Stimulated activated naive CD8-positive, alpha-beta T cell treated with anti-CD3 and anti-CD28 coated beads, Interleukin-15, amount 100 ng/mL, for 72 hours (primary cell): Measurements from ENCODE around the gene SPAG6.

ENCODE experiments used
- ATAC-seq: fragments of 150-1000 bp; cut with Tn5 transposase; 2 replicates; pipeline ENCODE4 v1.10.0; 2021; ENCODE audit warnings: mild to moderate bottlenecking, moderate library complexity
- DNase-seq, 2 donors: peaks; one replicate each; pipeline ENCODE4 v3.0.0; 2021 to 2022
- H3K27ac Mint-ChIP-seq, 2 donors: one replicate each; pipeline ENCODE4 v1.8.0; 2022; ENCODE audit warnings: mild to moderate bottlenecking in 2 of 2, mixed read lengths in 2 of 2, moderate library complexity in 2 of 2
- H3K27me3 Mint-ChIP-seq: one replicate; pipeline ENCODE4 v1.8.0; 2022; ENCODE audit warnings: mixed read lengths
- H3K4me1 Mint-ChIP-seq: one replicate; pipeline ENCODE4 v1.8.0; 2022; ENCODE audit warnings: mild to moderate bottlenecking, mixed read lengths
- H3K4me3 Mint-ChIP-seq, 2 donors: one replicate each; pipeline ENCODE4 v1.8.0; 2022; ENCODE audit warnings: mild to moderate bottlenecking in 2 of 2, mixed read lengths in 2 of 2, moderate library complexity in 1 of 2
- H3K9me3 Mint-ChIP-seq, 2 donors: one replicate each; pipeline ENCODE4 v1.8.0; 2022; ENCODE audit warnings: mixed read lengths in 2 of 2

SPAG6 gene

DNA sequence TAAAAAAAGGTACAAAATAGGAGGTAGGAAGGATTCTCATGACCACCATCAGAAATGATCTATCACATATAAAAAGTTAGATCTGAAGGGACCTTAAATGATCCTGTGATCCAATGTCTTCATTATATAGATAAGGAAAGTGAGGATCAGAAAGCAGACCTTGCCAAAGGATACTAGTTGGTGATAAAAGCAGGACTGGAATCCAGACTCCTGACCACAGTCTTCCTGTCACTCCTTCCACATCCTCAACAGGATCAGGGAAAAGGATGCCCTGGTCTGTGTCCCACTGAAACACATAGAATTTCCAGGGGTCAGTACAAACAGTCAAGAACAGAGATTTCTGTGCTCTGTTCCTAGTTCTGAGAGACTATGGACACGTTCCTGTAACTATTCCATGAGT is 97.2 kb downstream of the SPAG6 start:
- no peaks in the 10 kb centered on the region for H3K9me3 Mint-ChIP-seq
- no peak overlapping the region for H3K27ac Mint-ChIP-seq
- no peak overlapping the region for H3K4me3 Mint-ChIP-seq
- peaks cover 15% of the 10 kb centered on the region for H3K27me3 Mint-ChIP-seq
- ATAC-seq (no peak), DNase-seq (no peak)
- peaks cover 19% of the 10 kb centered on the region for H3K4me1 Mint-ChIP-seq

DNA sequence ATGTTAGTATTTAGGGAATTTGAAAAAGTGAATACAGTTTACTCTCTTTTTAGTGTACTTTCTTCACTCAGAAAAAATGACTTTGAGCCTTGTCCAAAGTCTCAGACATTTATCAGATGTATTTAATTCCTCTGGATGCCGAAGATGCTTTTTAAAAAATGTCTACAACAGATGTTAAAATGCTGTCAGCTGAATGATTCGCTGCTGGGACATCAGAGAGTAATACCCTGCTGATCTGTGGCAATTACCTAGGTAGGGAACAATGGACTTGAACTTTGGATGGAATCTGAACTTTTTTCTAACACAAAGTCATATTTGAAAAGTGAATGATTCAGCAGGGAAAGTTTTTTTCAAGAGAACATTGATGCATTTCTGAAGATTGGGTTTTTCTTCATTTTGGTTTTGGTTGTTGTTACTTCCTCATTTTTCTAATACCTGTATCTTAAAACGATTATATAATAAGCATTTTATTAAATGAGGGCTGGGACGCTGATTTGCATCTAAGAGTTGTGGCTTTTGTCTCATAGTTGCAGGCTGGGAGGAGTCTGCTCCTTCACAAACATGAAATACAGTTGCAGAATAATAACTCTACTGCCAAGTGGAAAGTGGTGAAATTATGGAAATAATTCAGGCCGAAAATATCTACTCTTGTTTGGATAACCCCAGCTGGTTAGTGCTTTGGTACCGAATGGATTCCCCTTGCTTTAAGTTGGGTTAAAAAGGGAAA is 98.0 kb downstream of the SPAG6 start:
- ATAC-seq (no peak), DNase-seq (no peak)
- Mint-ChIP-seq H3K4me3 (no peak overlapping the region), H3K9me3 (no peaks in the 10 kb centered on the region), H3K4me1 (peaks cover 13% of the 10 kb centered on the region), H3K27me3 (peaks cover 15% of the 10 kb centered on the region), H3K27ac (no peak overlapping the region)

DNA sequence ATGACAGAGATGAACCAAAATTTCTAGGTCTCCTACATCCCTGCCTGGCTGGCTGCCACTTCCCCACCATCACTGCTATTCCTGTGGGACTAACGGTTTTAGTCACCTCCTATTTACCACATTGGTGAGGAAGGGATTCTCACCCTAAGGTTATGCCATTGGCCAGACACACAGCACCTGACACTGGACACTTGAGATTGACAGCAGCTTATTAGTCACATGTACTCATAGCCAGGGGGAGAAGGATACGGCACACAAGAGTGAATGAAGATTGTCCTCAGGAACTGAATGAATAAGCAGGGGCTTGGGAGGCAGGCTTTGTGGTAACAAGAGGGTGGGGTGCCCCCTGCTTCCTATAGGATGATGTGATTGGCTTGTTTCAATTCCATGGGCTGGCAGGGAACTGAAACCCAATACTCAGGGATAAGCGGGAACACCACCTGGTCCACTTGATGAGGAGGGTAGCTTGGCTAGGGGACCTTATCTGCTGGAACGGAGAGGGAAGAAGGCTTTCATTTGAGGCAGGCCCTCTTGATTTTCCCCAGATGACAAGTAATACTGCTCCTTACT is 99.0 kb downstream of the SPAG6 start:
- DNase-seq (no peak), ATAC-seq (no peak)
- Mint-ChIP-seq H3K9me3 (no peaks in the 10 kb centered on the region), H3K4me1 (peaks cover 3% of the 10 kb centered on the region), H3K27ac (no peak overlapping the region), H3K27me3 (peaks cover 19% of the 10 kb centered on the region), H3K4me3 (no peak overlapping the region)

DNA sequence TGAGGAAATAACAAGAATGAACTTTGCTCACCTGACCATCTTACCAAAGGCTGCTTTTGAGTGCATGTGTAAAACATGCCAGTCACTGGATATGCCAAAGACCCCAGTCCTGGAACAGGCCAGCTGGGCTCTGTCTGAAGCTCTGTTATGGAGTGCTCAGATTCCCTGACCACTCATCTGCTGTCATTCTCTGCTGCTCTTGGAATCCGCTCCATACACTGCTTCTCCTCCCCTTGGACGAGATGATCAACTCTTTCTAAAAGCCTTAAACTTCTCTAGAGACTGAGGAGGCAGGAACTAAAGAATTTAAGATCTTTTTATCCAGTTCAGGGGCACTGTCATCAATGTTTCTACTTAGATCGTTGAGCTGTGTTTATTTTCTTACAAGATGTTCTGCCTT is 100.2 kb downstream of the SPAG6 start:
- H3K27me3 Mint-ChIP-seq = peaks cover 26% of the 10 kb centered on the region
- no peak for DNase-seq
- H3K27ac Mint-ChIP-seq = no peak overlapping the region
- no peaks in the 10 kb centered on the region for H3K4me1 Mint-ChIP-seq
- no peaks in the 10 kb centered on the region for H3K9me3 Mint-ChIP-seq
- no peak overlapping the region for H3K4me3 Mint-ChIP-seq
- no peak for ATAC-seq

DNA sequence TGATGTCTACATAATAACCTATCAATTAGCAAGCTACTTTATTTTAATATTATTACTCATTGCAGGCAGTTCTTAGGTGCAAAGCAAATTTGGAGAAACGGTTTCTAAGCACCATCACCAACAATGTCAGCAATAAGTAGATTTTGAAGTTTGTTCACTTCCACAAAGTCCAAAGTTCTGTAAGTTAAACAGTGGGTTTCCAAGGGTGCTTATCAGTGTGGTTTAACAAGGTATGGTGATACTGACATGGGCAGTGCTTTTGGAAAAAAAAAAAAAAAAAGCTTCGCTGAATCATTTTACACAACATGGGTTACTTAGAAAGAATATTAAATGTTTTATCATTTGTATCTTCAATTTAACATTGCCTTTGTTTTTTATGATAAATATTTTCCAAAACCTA is 101.8 kb downstream of the SPAG6 start:
- H3K9me3 Mint-ChIP-seq = no peaks in the 10 kb centered on the region
- DNase-seq (no peak), ATAC-seq (no peak)
- peaks cover 26% of the 10 kb centered on the region for H3K27me3 Mint-ChIP-seq
- H3K27ac Mint-ChIP-seq = no peak overlapping the region
- no peaks in the 10 kb centered on the region for H3K4me1 Mint-ChIP-seq
- no peak overlapping the region for H3K4me3 Mint-ChIP-seq

DNA sequence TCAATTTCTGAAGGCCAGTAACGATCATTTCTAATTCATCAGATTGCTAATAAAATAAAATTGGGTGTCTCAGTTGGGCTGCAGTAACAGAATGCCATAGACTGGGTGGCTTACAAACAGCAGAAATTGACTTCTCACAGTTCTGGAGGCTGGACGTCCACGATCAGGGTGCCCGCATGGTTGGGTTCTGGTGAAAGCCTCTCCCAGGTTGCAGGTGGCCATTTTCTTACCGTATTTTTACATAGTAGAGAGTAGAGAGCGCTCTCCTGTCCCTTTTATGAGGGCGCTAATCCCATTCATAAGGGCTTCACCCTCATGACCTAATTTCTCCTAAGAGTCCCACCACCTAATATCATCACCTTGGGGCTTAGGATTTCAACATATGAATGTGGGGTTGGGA is 106.0 kb downstream of the SPAG6 start:
- peaks cover 9% of the 10 kb centered on the region for H3K4me1 Mint-ChIP-seq
- no peaks in the 10 kb centered on the region for H3K9me3 Mint-ChIP-seq
- no peak for ATAC-seq
- H3K27me3 Mint-ChIP-seq = peaks cover 14% of the 10 kb centered on the region
- H3K27ac Mint-ChIP-seq = no peak overlapping the region
- DNase-seq = no peak
- no peak overlapping the region for H3K4me3 Mint-ChIP-seq

DNA sequence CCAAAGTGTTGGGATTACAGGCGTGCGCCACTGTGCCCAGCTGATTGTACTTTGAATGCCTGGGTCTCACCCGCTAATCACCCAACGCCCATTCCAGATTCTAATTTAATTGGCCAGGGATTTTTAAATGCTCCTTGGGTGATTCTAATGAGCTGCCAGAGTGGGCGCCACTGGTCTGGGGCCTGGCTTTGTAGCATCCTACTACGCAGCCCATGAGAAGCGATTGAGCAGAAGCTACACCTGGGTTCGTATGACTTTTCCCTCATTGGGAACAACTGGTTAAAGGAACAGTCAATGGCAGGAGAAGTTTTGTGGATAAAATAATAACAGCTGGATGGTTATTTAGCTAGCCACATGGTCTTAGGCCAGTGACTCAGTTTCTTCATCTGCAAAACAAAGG is 108.0 kb downstream of the SPAG6 start:
- H3K4me3 Mint-ChIP-seq = no peak overlapping the region
- no peaks in the 10 kb centered on the region for H3K9me3 Mint-ChIP-seq
- ATAC-seq (no peak), DNase-seq (no peak)
- peaks cover 11% of the 10 kb centered on the region for H3K27me3 Mint-ChIP-seq
- no peak overlapping the region for H3K27ac Mint-ChIP-seq
- H3K4me1 Mint-ChIP-seq = peaks cover 9% of the 10 kb centered on the region

DNA sequence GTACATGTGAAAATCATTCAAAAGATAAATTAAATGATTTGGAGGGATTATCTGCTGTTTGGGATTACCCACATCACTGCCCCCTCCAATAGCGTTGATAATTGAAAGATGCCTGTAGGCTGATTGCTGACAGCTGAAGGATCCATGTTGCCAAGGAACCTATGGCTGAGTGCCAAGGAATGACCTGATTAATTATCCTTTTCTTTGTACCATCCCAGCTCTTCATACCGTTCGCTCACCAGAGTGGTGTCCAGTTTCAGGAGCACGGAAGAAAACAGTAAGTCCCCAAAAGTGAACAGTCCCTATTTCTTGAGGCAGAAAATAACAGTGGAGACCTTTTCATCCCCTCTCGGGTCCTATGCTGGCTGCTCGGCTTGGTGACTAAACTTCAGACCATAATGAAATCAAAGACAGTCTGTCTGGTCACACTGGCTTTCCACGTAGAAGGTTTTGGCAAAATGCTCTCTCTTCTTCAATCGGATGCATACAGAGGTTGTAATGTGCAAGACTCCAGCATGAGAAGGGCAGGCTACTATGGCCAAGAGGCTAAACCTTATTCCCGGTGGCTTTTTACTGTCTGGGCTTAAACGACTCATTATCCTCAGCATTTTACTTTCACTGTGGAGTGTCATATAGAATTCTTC is 108.8 kb downstream of the SPAG6 start:
- Mint-ChIP-seq H3K4me3 (no peak overlapping the region), H3K9me3 (no peaks in the 10 kb centered on the region), H3K4me1 (peaks cover 9% of the 10 kb centered on the region), H3K27ac (no peak overlapping the region), H3K27me3 (peaks cover 10% of the 10 kb centered on the region)
- DNase-seq (no peak), ATAC-seq (no peak)

DNA sequence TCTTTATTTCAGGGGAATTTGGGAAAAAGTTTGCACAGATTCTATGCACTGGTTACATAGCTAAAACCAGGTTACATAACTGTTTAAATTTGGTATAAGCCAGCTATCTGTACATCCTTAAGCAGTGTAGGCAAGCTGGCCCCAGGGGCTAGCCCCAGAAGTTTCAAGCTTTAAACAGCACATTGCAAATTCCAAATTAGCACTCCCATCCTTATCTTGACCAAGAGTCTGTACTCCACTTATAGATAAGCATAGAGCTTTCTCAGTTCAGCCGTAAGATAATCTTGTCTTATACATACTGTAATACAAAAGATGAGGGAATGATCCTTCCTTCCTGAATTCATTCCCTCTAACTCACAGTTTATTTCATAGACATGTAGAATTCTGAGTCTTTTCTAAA is 109.3 kb downstream of the SPAG6 start:
- Mint-ChIP-seq H3K27me3 (peaks cover 4% of the 10 kb centered on the region), H3K4me3 (no peak overlapping the region), H3K4me1 (peaks cover 13% of the 10 kb centered on the region), H3K9me3 (no peaks in the 10 kb centered on the region), H3K27ac (peak overlapping the region in 1 of 2 donors; percentile 65)
- ATAC-seq = no peak
- no peak for DNase-seq

DNA sequence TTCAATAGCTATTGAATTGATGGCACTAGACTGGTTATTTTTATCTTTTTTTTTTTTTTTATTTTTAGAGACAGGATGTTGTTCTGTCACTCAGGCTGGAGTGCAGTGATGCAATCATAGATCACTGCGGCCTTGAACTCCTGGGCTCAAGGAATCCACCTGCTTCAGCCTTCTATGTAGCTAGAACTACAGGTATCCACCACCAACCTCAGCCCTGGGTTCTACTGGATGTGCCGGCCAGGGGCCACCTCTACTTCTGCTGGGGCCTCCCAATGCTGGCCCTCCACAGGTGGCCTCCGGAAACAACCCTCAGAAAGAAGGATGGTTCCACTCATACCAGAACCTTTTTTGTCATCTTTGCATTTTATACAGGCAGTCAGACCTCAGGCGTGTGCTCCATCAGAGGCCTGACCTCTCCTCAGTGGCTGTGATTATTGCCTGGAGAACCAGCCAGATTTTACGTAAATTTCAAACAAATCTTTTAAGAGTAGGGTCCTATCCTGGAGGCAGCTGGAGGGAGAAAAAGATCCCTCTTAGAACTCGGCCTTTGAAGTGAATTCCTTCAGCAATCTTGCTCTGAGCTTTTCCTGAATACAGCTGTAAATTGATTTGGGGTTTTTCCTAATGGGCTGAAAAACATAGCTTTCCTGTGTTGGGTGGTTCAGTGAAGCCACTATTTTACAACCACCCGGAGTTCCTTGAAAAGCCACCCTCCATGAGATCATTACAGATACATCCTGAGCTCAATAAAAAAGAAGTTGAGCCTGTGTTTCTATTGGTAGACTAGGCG is 110.0 kb downstream of the SPAG6 start:
- H3K27ac Mint-ChIP-seq = peak overlapping the region; percentile 65 to 86
- H3K27me3 Mint-ChIP-seq = no peaks in the 10 kb centered on the region
- peak; percentile 46 for ATAC-seq
- H3K4me3 Mint-ChIP-seq = no peak overlapping the region
- DNase-seq = no peak
- H3K4me1 Mint-ChIP-seq = peaks cover 15% of the 10 kb centered on the region
- H3K9me3 Mint-ChIP-seq = no peaks in the 10 kb centered on the region

DNA sequence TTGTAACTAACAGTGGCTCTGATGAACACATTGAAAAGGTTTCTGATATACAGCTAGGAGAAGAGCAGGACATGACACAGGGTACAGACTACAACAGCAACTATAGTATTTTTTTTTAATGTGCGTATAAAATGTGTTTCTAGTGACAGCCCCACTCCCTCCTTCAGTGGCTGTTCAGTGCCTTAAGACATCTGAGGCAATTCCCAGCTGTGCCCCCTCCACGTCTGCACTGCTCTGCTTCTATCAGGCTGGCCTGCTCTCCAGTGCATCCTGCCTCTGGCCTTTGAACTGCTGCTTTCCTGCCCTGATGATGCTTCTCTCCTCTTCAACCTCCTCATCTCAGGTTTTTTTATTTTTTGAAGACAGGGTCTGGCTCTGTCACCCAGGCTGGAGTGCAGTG is 111.2 kb downstream of the SPAG6 start:
- no peak overlapping the region for H3K4me3 Mint-ChIP-seq
- no peaks in the 10 kb centered on the region for H3K27me3 Mint-ChIP-seq
- DNase-seq = no peak
- H3K9me3 Mint-ChIP-seq = no peaks in the 10 kb centered on the region
- no peak for ATAC-seq
- peaks cover 15% of the 10 kb centered on the region for H3K4me1 Mint-ChIP-seq
- H3K27ac Mint-ChIP-seq = no peak overlapping the region

DNA sequence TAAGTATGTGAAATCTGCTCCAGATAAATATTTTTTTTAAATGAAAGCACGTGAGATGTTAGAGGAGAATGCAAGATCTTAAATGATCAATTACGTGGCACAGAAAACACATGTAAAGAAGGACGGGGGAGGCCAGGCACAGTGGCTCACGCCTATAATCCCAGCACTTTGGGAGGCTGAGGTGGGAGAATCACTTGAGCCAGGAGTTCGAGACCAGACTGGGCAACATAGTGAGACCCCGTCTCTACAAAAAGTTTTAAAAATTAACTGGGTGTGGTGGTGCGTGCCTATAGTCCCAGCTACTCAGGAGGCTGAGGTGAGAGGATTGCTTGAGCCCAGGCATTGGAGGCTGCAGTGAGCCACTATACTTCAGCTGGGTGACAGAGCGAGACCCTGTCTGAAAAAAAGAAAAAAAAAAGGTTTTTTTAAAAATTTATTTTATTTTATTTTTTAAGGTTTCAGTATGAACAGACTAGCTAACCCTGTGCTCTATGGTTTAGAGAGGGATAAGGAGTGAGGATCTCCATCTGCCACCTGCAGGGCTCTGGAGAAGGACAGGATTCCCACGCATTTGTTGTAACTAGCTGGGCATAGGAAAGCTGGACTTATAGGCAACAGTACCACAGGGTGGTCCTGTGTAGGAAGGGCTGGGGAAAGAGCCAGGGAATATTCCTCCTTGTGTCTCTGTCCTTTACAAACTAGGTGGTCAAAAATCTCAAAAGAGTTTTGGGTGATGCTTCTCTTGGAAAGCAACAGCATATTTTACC is 113.2 kb downstream of the SPAG6 start:
- H3K9me3 Mint-ChIP-seq = no peaks in the 10 kb centered on the region
- no peak for DNase-seq
- H3K4me1 Mint-ChIP-seq = peaks cover 15% of the 10 kb centered on the region
- peak overlapping the region in 1 of 2 donors; percentile 51 for H3K27ac Mint-ChIP-seq
- H3K27me3 Mint-ChIP-seq = no peaks in the 10 kb centered on the region
- ATAC-seq = no peak
- H3K4me3 Mint-ChIP-seq = no peak overlapping the region

DNA sequence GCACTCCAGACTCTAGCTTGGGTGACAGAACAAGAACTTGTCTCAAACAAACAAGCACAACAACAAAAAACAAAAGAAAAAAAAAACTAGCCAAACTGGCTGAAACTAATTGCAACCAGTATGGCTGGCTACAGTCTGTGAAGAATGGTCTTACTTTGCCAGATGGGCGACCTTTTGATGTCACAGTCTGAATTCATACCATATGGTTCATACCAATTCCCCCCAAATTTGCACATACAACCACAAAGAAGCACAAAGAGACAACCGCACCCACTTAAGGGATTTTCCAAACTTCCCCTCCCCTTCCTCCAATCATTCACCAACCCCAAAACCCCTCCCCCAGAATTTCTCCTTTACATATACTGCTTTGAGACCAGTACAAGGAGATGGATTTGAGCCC is 114.2 kb downstream of the SPAG6 start:
- no peaks in the 10 kb centered on the region for H3K27me3 Mint-ChIP-seq
- peaks cover 15% of the 10 kb centered on the region for H3K4me1 Mint-ChIP-seq
- DNase-seq = no peak
- H3K9me3 Mint-ChIP-seq = no peaks in the 10 kb centered on the region
- no peak for ATAC-seq
- no peak overlapping the region for H3K27ac Mint-ChIP-seq
- no peak overlapping the region for H3K4me3 Mint-ChIP-seq

DNA sequence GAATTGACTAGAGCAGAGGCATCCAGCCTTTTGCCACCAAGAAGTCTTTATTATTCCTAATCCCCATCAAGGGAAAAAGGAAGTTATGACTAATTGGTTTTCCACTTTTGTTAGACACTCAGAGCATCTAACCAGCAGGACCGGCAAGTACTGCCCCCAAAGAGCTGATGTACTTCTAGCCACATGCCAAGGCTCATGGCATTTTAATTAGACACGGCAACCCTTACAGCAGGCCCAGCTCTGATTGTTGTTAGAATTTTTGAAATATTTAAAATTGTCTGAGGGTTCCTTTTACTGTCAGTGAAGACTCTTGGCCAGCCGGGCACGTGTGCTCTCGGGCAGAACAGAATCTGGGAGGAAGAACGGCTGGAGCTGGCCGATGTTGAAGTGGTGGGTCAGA is 114.8 kb downstream of the SPAG6 start:
- DNase-seq (no peak), ATAC-seq (no peak)
- H3K4me1 Mint-ChIP-seq = peaks cover 9% of the 10 kb centered on the region
- no peak overlapping the region for H3K4me3 Mint-ChIP-seq
- H3K9me3 Mint-ChIP-seq = no peaks in the 10 kb centered on the region
- no peaks in the 10 kb centered on the region for H3K27me3 Mint-ChIP-seq
- no peak overlapping the region for H3K27ac Mint-ChIP-seq
